SH-SY5Y (cell line): Measurements from ENCODE around the gene PIK3C2G.

Experiments used
- GATA2 ChIP-seq: IDR thresholded peaks from 2 replicates; pipeline ENCODE4 v1.6.1; 2011; ENCODE audit warnings: mild to moderate bottlenecking, low read depth, low read length
- GATA3 ChIP-seq: IDR thresholded peaks from 2 replicates; pipeline ENCODE4 v1.6.1; 2011; ENCODE audit warnings: low read depth, mild to moderate bottlenecking, low read length, moderate library complexity

DNA sequence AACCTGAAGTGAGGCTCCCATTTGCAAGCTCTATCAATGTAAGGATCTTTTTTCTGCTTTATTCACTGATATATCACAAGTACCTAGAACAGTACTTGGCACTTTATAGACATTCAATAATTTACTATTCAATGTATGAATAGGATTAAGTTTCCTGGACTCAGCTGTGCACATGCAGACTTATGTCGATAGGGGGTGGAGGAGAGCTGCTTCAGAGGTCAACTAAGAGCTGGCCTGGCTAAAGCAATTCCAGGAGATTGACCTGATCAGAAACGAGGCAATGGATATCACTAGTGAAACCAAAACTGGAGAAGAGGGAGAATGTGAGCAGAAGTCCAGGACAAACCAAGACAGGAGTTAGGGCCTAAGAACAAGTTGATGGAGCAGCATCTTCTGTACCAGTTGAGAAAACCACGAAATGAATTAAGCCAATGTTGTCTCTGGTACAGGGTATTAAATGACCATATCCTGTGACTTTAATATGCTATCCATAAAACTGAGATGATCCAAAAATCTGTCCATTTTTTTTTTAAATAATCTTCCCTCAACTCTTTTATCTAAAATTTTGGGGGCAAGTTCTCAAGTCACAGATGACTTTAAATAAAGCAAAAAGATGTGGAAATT, 169.2 kb downstream of the PIK3C2G start:
- TF ChIP-seq GATA2: no peak
- no peak for TF ChIP-seq GATA3
